ENCODE measurements around the gene KIAA1671. TPM values are rescaled to one million over a fixed set of nuclear protein-coding genes. Genes with fewer than 3 reads are reported as not detected.

Gene KIAA1671
- total RNA-seq, 1 experiment from 2014 or later, result 18.6 TPM

DNA sequence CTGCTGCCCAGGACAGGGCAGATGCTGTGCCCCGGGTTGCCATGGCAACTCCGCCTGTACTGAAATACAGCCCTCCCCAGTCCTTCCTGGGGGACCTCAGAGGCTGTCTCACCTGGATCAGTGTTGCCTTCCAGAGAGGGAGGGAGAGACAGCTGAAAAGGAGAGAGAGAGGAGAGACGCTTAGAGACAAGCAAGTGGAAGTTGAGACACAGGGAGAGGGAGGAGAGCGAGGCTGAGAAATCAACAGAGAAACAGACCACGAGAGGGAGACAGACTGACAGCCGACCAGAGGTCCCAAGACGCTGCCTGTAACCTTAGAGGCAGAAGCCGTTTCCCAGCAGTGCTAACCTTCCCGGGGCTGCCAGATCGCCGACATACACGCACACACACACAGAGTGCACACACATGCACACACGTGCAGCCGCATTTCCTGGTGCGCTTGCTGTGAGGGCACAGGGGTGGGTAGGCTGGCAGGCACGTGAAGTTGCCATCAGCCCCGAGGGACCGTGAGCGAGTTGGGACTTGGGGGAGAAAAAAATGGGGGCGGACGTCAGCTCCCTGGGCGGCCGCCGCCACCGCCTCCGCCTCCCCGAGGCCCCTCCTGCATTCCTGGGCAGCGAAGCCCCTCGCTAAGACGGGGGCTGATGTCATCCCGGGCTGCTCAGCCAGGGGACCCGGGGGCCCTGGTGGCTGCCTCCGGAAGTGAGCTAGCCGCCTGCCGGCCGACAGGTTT is 158.5 kb downstream of the KIAA1671 start:
- BruUV-seq (replicated peaks), result no TSS peak

DNA sequence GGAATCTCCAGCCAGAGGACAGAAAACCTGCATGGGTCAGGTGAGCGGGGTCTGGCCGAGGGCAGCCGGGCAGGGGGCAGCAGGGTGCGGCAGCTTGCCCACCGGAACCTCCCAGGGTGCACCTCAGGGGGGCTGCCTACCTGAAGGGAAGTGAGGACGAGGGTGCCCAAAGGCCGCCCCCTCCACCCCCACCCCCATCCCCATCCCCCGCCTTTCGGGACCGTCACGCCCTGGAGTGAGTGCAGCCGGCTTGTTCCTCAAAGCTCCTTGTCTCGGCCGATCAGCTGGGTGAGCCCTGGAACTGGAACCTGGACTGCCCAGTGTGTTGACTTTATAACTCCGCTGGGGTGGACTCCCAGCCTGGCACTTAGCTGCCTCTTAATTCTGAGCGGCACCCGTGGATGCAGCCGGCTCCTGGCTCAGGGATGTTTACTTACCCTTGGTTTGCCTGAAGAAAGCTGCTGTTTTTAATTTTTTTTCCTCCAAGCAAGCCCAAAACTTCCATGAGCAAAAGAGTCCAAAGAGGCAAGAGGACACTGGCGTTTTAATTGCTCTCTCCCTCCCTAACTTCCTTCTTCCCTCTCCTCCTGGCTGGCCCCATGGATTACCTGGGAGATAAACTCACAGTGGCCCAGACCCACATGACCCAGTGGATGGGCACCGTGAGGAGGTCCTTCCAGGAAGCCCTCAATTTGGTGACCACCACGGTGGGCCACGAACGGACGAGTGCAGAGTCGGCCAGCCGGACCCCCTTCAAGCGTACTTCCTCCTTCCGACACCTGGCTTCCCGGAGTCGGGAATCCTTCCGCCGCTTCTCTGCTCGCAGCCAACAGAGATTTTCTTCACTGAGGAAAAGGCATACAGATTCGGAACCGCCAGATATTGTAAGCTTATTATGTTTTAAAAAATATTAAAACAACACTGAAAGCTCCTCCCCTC is 159.3 kb downstream of the KIAA1671 start:
- H3K9me3 ChIP-seq (ENCODE audit: low read length), result no peaks in the 10 kb centered on the region
- no peaks in the 10 kb centered on the region for H3K36me3 ChIP-seq (ENCODE audit: low read depth, low read length)
- H2AFZ ChIP-seq (ENCODE audit: low read length), result peak overlapping the region; percentile 78
- peak overlapping the region; percentile 93 for H3K4me2 ChIP-seq (ENCODE audit: low read length)
- H3K79me2 ChIP-seq (ENCODE audit: low read length), result no peaks in the 10 kb centered on the region
- H3K4me1 ChIP-seq (ENCODE audit: insufficient read depth, low read length), result peaks cover 12% of the 10 kb centered on the region
- H3K9me2 ChIP-seq (replicated peaks; ENCODE audit: low read length), result no peaks in the 10 kb centered on the region
- POLR2A ChIA-PET (ENCODE audit: unreplicated experiment), result no interaction called here
- intact Hi-C loops (cut with micrococcal nuclease), result loop anchor here (1.0 kb wide), 1 partner anchor 60 kb away; no protein-coding TSS in a partner anchor
- TSS peak; percentile 31 for BruUV-seq (replicated peaks)
- no peaks in the 10 kb centered on the region for H4K20me1 ChIP-seq (ENCODE audit: low read length)
- peak; percentile 39 for ATAC-seq
- peak overlapping the region; percentile 72 for H3K4me3 ChIP-seq (ENCODE audit: low read length)
- no peaks in the 10 kb centered on the region for H3F3A ChIP-seq (ENCODE audit: low read length, unreplicated experiment)
- H3K9ac ChIP-seq (ENCODE audit: low read length), result peak overlapping the region; percentile 65
- H3K27me3 ChIP-seq (ENCODE audit: low read length), result no peaks in the 10 kb centered on the region
- TF ChIP-seq, protein P1, sequence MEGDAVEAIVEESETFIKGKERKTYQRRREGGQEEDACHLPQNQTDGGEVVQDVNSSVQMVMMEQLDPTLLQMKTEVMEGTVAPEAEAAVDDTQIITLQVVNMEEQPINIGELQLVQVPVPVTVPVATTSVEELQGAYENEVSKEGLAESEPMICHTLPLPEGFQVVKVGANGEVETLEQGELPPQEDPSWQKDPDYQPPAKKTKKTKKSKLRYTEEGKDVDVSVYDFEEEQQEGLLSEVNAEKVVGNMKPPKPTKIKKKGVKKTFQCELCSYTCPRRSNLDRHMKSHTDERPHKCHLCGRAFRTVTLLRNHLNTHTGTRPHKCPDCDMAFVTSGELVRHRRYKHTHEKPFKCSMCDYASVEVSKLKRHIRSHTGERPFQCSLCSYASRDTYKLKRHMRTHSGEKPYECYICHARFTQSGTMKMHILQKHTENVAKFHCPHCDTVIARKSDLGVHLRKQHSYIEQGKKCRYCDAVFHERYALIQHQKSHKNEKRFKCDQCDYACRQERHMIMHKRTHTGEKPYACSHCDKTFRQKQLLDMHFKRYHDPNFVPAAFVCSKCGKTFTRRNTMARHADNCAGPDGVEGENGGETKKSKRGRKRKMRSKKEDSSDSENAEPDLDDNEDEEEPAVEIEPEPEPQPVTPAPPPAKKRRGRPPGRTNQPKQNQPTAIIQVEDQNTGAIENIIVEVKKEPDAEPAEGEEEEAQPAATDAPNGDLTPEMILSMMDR (conservative IDR thresholded peaks at IDR 0.05; ENCODE audit: low read depth, low read length), result no peak
- no peak for TF ChIP-seq EZH2phosphoT487 (IDR thresholded peaks at IDR 0.05; ENCODE audit: borderline replicate concordance, low read length)
- TF ChIP-seq EZH2 (IDR thresholded peaks at IDR 0.05; ENCODE audit: low read length, unreplicated experiment), result no peak
- H3K27ac ChIP-seq (ENCODE audit: low read length), result peak overlapping the region; percentile 74
- DNase-seq, result no peak
- CTCF ChIA-PET, result interaction anchor here (0.6 kb wide), 1 partner anchor 30 kb away, joined by 6 read pairs; no protein-coding TSS in a partner anchor

More for the DNA sequence above, 158.5 kb downstream of the KIAA1671 start:
- Histone ChIP-seq H3K79me2 (ENCODE audit: low read length) (no peaks in the 10 kb centered on the region), H3K9ac (ENCODE audit: low read length) (peak overlapping the region; percentile 65), H2AFZ (ENCODE audit: low read length) (peak overlapping the region; percentile 78), H3K9me3 (ENCODE audit: low read length) (no peaks in the 10 kb centered on the region), H3K4me3 (ENCODE audit: low read length) (peak overlapping the region; percentile 72), H3K36me3 (ENCODE audit: low read depth, low read length) (no peaks in the 10 kb centered on the region), H3K27ac (ENCODE audit: low read length) (peak overlapping the region; percentile 74), H3K27me3 (ENCODE audit: low read length) (no peaks in the 10 kb centered on the region), H3K4me2 (ENCODE audit: low read length) (peak overlapping the region; percentile 93), H3K4me1 (ENCODE audit: insufficient read depth, low read length) (peaks cover 12% of the 10 kb centered on the region), H3F3A (ENCODE audit: low read length, unreplicated experiment) (no peaks in the 10 kb centered on the region), H4K20me1 (ENCODE audit: low read length) (no peaks in the 10 kb centered on the region), H3K9me2 (replicated peaks; ENCODE audit: low read length) (no peaks in the 10 kb centered on the region)
- POLR2A ChIA-PET (ENCODE audit: unreplicated experiment), result no interaction called here
- ATAC-seq, result peak; percentile 86
- TF ChIP-seq EZH2 (IDR thresholded peaks at IDR 0.05; ENCODE audit: low read length, unreplicated experiment) (no peak), EZH2phosphoT487 (IDR thresholded peaks at IDR 0.05; ENCODE audit: borderline replicate concordance, low read length) (no peak)
- TF ChIP-seq, protein P1 (conservative IDR thresholded peaks at IDR 0.05; ENCODE audit: low read depth, low read length), result peak; percentile 65
- CTCF ChIA-PET, result interaction anchor here (0.7 kb wide), 1 partner anchor 61 kb away, joined by 4 read pairs; no protein-coding TSS in a partner anchor
- peak; percentile 71 for DNase-seq
- intact Hi-C loops (cut with micrococcal nuclease), result loop anchor here (1.0 kb wide), 2 partner anchors 23 to 61 kb away; no protein-coding TSS in a partner anchor
